ENCODE measurements around the gene ITIH2. TPM values are rescaled to one million over a fixed set of nuclear protein-coding genes. Genes with fewer than 3 reads are reported as not detected.

Gene ITIH2
- total and polyA plus RNA-seq, 2 of the 8 experiments (the other 6 are each of a cell fraction or from before 2014, with no cell fraction given), result not detected

DNA sequence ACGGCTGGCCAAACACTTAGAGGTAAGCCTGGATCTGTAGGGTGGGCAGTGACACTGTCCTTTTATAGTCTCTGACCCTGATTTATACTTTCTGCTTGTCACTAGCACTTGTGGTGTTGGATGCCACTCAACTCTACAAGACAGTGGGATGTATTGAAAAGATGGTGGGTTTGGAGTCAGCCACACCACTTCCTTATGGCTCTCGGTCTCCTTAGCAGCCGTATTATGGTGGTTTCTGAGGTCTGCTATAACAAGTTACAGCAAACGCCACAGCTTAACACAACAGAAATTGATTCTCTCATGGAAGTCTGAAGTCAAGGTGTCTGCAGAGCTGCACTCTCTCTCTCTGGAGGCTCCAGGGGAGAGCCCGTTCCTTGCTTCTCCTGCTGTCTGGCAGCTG is 14.7 kb downstream of the ITIH2 start:
- no peak overlapping the region for H4K91ac ChIP-seq (replicated peaks; ENCODE audit: insufficient read length, low read length)
- H3K4me1 ChIP-seq (replicated peaks in 1 of 4; ENCODE audit: control insufficient read depth in 3 of 4, insufficient read depth in 4 of 4, low read length in 3 of 4), result no peaks in the 10 kb centered on the region
- 90% methylated on average over 5 of the region's 5 CpGs; no CpG with 5 or more reads in 1 of the 2 experiments for WGBS, 2 experiments (ENCODE audit: extremely low coverage in 1 of 2, insufficient coverage in 1 of 2, insufficient read length in 1 of 2, insufficient replicate concordance in 2 of 2, low coverage in 1 of 2, low lambda C conversion rate in 2 of 2, missing lambda C conversion rate in 1 of 2)
- no peak overlapping the region for H2BK15ac ChIP-seq (ENCODE audit: low read length)
- H3K9ac ChIP-seq (replicated peaks in 1 of 4; ENCODE audit: extremely low read depth in 1 of 4, low read depth in 3 of 4, low read length in 3 of 4), result no peak overlapping the region
- DNase-seq (ENCODE audit: low read depth in 1 of 2, low spot score in 2 of 2) (no peak), FAIRE-seq (no peak)
- H3K4me2 ChIP-seq (ENCODE audit: insufficient read depth in 1 of 2, low read depth in 2 of 2, low read length in 2 of 2), result no peak overlapping the region
- no peak overlapping the region for H3K4me3 ChIP-seq (ENCODE audit: extremely low read depth in 1 of 4, insufficient read depth in 2 of 4, low read depth in 3 of 4, low read length in 4 of 4)
- no peak overlapping the region for H2BK12ac ChIP-seq (ENCODE audit: low read depth, low read length)
- no peak overlapping the region for H4K5ac ChIP-seq (ENCODE audit: insufficient read length, low read depth, low read length)
- no peak overlapping the region for H3K14ac ChIP-seq (ENCODE audit: insufficient read length)
- H3K18ac ChIP-seq (ENCODE audit: extremely low read depth, low read length), result no peak overlapping the region
- no peak overlapping the region for H3K4ac ChIP-seq (replicated peaks; ENCODE audit: insufficient read length, low read depth, low read length)
- H3K23me2 ChIP-seq (ENCODE audit: low read depth, low read length), result peaks cover under 1% of the 10 kb centered on the region; the same call in 1 of the 2 replicates
- H3K56ac ChIP-seq (replicated peaks; ENCODE audit: insufficient read length, low read depth, low read length), result no peak overlapping the region
- no peaks in the 10 kb centered on the region for H3K79me2 ChIP-seq (ENCODE audit: control insufficient read depth in 1 of 2, insufficient read depth in 2 of 2, low read length in 2 of 2)
- H2BK5ac ChIP-seq (ENCODE audit: low read depth, low read length), result no peak overlapping the region
- H4K20me1 ChIP-seq (replicated peaks in 1 of 2; ENCODE audit: control insufficient read depth in 1 of 2, insufficient read depth in 2 of 2, low read length in 2 of 2), result no peaks in the 10 kb centered on the region
- H3K36me3 ChIP-seq (ENCODE audit: control insufficient read depth in 2 of 4, insufficient read depth in 4 of 4, low read length in 3 of 4), result no peaks in the 10 kb centered on the region
- no peaks in the 10 kb centered on the region for H3K27me3 ChIP-seq (replicated peaks in 1 of 4; ENCODE audit: control insufficient read depth in 3 of 4, extremely low read depth in 1 of 4, insufficient read depth in 3 of 4, low read length in 3 of 4)
- no peak overlapping the region for H3K23ac ChIP-seq (ENCODE audit: insufficient read length)
- H3K79me1 ChIP-seq (ENCODE audit: low read depth, low read length), result no peaks in the 10 kb centered on the region
- 0 out of 2 replicates have a peak overlapping the region, but pooled peaks have one; percentile 0 for H2AFZ ChIP-seq (ENCODE audit: low read length)
- H2BK20ac ChIP-seq (ENCODE audit: low read length), result no peak overlapping the region
- CTCF ChIA-PET (ENCODE audit: partially characterized antibody), result interaction anchor here (0.9 kb wide), 1 partner anchor 31 kb away, joined by 3 read pairs; no protein-coding TSS in a partner anchor
- no peaks in the 10 kb centered on the region for H3K9me3 ChIP-seq (ENCODE audit: insufficient read depth in 2 of 2, low read depth in 1 of 2, low read length in 1 of 2)
- H2BK120ac ChIP-seq (replicated peaks; ENCODE audit: low read depth, low read length), result no peak overlapping the region
- H3K27ac ChIP-seq (ENCODE audit: low read depth, low read length), result no peak overlapping the region
- H4K8ac ChIP-seq (ENCODE audit: extremely low read depth, insufficient read depth, low read length), result no peak overlapping the region
- no peak overlapping the region for H2AK5ac ChIP-seq (ENCODE audit: low read depth, low read length)
- POLR2A ChIA-PET (ENCODE audit: partially characterized antibody), result no interaction called here
- TF ChIP-seq YY1 (IDR thresholded peaks at IDR 0.05; ENCODE audit: low read depth, low read length) (no peak), SIRT6 (IDR thresholded peaks at IDR 0.05; ENCODE audit: low read length) (no peak), CEBPB (IDR thresholded peaks at IDR 0.05; ENCODE audit: low read depth, low read length) (no peak)

Measured in H1 (cell line).